Cardiac atrium fibroblast (primary cell): ENCODE results near the gene GP1BA. TPM values are rescaled to one million over a fixed set of nuclear protein-coding genes. Genes with fewer than 3 reads are reported as not detected.

Source experiments
- total RNA-seq: library from RNA; depleted of rRNA; stranded (reverse); fragments of >200 nt; gene quantifications from 2 replicates; pipeline ENCODE4 v1.2.3, GENCODE V29; 2015

GP1BA gene
- not detected in 2 replicates for total RNA-seq

DNA sequence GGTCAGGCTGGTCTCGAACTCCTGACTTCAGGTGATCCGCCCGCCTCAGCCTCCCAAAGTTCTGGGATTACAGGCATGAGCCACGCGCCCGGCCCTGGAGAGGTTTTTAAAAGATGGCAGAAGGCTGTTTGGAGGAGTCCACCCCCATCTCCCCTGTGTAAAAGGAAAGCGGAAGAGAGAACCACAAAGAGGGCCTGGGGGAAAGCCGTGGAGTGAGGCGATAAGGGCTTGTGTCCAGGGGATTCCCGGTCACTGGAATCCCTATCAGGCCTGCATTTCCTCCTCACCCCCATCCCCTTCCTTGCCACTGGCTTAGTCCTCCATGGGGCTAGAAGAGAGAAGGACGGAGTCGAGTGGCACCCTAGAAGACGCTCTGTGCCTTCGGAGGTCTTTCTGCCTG lies at the start of gene GP1BA:
GP1BA (plus strand) TSS at position 315 of the 400 bp plus-strand sequence. CDS start 328 bp downstream, outside the sequence.

DNA sequence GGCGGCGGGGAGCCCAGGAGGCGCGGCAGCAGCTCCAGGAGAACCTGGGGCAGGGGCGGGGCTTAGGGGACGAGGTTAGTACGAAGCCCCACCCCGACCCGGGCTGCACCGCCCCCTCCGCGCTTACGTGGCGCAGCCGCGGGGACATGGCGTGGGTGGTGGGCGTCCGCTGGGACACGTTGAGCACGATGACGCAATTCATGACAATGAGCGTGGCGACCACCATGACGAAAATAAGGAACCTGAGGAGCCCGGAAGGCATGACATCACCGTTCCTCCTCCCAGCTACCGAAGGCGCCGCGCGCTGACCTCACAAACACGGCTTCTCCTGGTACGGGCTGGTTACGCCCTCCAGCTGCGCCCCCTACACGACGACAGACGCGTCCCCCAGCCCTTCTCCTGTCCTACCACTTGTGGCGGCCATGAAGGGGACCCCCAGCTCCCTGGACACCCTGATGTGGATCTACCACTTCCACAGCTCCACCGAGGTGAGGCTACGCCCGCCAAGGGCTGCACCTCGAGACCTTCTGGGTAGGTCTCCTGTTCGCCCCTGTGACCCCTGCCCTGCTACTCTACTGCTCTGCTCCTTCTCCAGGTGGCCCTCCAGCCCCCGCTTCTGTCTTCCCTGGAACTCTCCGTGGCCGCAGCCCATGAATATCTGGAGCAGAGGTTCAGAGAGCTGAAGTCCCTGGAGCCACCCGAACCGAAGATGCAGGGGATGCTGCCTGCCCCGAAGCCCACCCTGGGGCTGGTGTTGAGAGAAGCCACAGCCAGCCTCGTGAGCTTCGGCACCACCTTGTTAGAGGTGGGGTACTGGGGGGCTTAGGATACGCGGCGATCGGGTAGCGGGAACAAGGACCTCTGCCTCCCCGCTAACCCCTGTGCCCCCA lies 32.5 kb upstream of the GP1BA start, which contains the start of gene C17orf107:
C17orf107 (plus strand) TSS at position 196 of the 890 bp plus-strand sequence; CDS start at position 423, 227 bp downstream.

DNA sequence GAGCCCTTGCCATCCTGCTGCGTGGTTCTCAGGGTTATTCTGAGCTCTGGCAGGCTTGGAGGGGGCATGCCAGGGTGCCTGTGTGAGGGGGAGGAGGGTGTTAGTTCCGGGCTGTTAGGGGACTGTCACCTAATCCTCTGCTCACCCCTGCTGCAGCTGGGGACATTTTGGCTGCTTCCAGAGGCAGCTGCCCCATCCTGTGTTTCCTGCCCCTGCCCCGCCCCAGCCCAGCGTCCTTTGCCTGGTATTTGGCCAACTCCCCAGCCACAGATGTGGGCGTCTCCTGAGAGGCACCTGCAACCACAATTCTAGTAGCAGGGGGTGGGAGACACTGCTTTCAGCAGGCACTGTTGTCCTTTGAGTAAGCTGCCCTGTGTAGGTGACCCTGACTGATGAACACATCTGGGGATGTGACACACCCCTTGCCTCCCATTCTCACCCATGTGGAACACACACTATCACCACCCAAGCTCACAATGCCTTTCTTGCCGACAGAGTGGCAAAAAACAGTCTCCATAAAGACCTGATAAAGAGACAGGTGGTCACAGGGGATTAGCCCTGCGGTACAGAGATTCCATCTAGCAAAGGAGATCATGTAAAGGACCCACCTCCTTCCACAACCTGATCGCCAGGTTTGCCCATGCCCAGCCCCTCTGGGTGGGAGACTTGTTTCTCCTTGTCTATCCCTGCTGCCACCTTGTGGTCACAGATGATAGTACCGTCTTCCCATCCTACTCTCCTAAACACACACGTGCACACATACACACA lies 28.8 kb upstream of the GP1BA start, which contains the start of gene CHRNE:
CHRNE (minus strand) TSS at position 48 of the 768 bp plus-strand sequence; CDS start at position 13, 35 bp downstream.

DNA sequence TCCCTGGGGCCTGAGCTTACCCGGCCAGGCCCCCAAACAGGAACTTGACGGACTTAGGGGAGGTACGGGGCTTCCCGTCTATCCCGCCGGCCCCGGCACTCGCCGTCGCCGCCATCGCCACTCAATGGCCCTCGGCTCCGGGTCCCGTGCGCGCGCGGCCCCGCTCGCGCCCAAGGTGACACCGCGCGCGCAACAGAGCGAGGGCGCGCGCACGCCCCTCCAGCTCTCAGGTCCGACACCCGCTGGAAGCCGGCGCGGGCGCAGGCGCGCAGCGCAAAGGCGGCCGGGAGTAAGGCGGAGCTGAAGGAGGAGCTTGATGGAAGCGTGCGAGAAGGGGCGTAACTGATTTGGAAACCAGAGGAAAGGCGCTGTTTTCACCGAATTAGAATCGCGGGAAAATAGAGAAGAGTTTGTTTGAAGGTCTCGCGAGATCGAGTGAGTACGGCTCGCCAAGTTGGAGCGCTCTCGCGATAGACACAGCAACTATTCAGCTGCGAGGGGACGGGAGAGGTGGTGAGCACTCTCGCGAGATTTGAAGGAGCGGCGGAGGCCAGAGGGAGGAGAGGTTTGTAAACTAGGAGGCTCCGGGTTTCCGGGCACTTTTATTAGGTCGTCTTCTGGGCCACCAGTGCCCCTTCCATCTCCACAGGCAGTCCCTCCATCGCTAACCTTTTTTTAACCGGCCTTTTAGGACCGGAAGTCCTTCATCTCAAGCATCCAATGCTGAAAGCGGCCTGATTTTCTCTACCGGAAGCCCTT lies 7.9 kb downstream of the GP1BA start, which contains the start of the genes RNF167 and SLC25A11:
RNF167 (plus strand) TSS at position 473 of the 759 bp plus-strand sequence. CDS start 642 bp downstream, outside the sequence.
SLC25A11 (minus strand) TSS at position 251 of the 759 bp plus-strand sequence; CDS start at position 115, 136 bp downstream.

DNA sequence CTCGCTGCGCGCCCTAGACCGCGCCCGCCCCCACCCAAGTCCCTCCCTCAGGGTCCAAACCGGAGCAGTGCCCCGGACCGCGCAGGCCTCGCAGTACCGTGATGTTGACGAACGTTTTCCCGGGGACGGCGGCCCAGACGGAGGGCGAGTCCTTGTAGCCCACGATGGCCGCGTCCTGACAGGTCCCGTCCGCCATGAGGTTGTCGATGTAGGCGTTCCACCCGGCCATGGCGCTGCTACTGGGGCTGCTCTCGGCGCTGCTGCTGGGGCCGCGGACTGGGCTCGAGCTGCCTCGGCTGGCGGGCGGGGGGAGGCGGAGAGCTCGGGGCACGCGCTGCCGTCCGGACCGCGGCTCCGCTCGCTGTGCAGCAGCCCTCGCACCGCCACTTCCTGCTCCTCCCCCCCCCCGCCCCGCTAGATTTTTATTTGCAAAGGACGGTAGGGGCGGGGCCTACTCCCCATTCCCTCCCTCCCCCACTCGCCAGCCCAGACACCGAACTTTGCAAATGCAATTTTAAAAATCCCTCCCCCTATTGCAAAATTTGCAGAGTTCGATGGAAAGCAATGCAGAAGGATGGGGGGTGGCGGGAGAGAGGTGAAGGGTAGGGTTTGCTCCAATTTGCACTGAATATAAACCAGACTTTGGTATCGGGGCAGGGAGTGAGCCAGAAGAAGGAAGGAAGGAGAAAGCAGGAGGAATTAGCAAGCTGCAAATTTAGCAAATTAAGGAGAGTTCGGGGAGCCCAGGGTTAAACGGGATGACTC lies 16.3 kb downstream of the GP1BA start, which contains the start of gene PFN1:
PFN1 (minus strand) TSS at position 365 of the 765 bp plus-strand sequence; CDS start at position 229, 136 bp downstream.

DNA sequence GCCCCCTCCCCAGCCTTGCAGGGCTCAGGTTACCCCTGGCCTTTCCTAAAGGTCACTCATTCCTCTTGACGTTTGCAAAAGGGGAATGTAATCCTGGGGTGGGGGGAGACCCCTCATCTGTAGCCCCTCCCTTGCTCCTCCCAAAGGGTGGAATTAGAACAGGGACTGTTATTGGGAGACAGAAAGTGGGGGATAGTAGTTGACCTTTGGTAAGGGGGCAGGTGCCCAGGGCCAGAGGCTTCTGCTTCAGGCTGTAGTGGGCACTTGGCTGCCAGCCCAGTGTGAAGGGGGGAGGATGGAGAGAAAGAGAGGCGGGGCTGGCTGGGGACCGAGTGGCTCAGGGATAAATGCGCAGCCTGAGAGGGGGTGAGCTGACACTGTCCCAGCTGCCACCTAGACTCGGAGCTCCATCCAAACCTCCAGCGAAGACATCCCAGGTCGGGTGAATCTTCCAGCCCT lies 18.7 kb downstream of the GP1BA start, which contains the start of gene ENO3:
ENO3 (plus strand) TSS at position 374 of the 459 bp plus-strand sequence. CDS start 711 bp downstream, outside the sequence.

DNA sequence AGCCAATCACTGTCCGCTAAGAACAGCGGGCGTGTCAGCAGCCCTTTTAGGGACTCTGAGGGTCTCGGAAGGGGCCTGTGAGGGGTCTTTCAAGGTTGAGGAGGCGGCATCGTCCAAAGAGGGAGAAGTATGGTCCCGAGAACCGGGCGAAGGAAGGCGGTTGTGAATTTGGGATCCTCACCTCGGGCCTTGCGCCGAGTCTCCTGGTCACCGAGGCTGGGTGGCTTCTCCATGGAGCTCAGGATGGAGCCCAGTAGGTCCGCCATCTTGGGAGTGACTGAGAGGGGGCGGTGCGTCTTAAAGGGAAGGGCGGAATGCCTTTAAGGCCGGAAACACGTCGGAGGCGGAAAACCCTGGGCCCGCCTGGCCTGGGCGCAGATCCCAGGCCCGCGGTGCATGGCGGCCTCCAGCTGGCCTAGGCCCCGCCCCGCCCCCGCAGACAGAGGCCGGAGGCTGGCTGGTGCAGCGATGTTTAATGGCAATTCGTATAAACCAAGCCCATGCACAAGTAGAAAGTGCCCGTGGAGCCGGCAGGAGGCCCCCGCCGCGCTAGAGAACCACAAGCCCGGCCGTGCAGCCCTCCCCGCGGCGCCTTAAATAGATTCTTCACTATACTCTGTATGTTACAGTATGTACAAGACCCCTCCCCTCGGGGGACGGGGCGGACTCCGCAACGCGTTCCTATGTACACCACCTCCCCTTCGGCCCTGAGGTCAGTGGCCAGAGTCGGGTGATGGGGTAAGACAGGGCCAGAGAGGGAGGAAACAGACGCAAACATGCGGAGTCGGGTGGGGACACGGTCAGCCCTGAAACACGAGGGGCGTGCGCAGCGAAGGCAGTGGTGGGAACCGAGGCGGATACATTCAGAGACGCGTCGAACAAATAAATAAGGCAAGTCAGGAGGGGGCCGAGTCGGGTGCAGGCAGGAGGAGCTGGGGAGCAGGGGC lies 35.7 kb downstream of the GP1BA start, which contains the start of gene SPAG7:
SPAG7 (minus strand) TSS at position 279 of the 947 bp plus-strand sequence; CDS start at position 266, 13 bp downstream.

Other genes with a start within 250 kb of the GP1BA start
- 18.3 and 31.6 TPM in 2 replicates for gene PELP1, start 228.1 kb upstream of the GP1BA start, total RNA-seq
- 3.9 and 4.3 TPM in 2 replicates for gene ARRB2, start 221.6 kb upstream of the GP1BA start, total RNA-seq
- gene MED11, start 200.8 kb upstream of the GP1BA start, total RNA-seq, result 8.4 and 17.5 TPM in 2 replicates
- gene ZMYND15, start 192.4 kb upstream of the GP1BA start, total RNA-seq, result 0.16 TPM in 1 of 2 replicates, not detected in the other
- gene CXCL16, start 192.3 kb upstream of the GP1BA start, total RNA-seq, result 1.6 and 6.8 TPM in 2 replicates
- gene TM4SF5, start 160.4 kb upstream of the GP1BA start, total RNA-seq, result not detected in 2 replicates
- gene VMO1, start 145.9 kb upstream of the GP1BA start, total RNA-seq, result 0.18 TPM in 1 of 2 replicates, not detected in the other
- not detected in 2 replicates for gene GLTPD2, start 143.3 kb upstream of the GP1BA start, total RNA-seq
- 159 and 177 TPM in 2 replicates for gene PSMB6, start 136.1 kb upstream of the GP1BA start, total RNA-seq
- gene PLD2, start 125.1 kb upstream of the GP1BA start, total RNA-seq, result 13.9 and 19.5 TPM in 2 replicates
- gene MINK1, start 98.9 kb upstream of the GP1BA start, total RNA-seq, result 23.8 TPM in 2 replicates
- gene C17orf107, start 32.7 kb upstream of the GP1BA start, total RNA-seq, result 4.9 and 8.9 TPM in 2 replicates
- gene CHRNE, start 29.2 kb upstream of the GP1BA start, total RNA-seq, result 0.72 and 0.81 TPM in 2 replicates
- gene SLC25A11, start 7.8 kb downstream of the GP1BA start, total RNA-seq, result 37.5 and 40.3 TPM in 2 replicates
- 53.0 and 53.6 TPM in 2 replicates for gene RNF167, start 8.0 kb downstream of the GP1BA start, total RNA-seq
- gene PFN1, start 16.3 kb downstream of the GP1BA start, total RNA-seq, result 672 and 1,023 TPM in 2 replicates
- 1.3 TPM in 1 of 2 replicates, not detected in the other for gene ENO3, start 18.8 kb downstream of the GP1BA start, total RNA-seq
- 43.7 and 50.1 TPM in 2 replicates for gene SPAG7, start 35.5 kb downstream of the GP1BA start, total RNA-seq
- gene CAMTA2, start 55.4 kb downstream of the GP1BA start, total RNA-seq, result 17.5 and 21.7 TPM in 2 replicates
- 0.54 TPM in 1 of 2 replicates, not detected in the other for gene INCA1, start 65.2 kb downstream of the GP1BA start, total RNA-seq
- gene KIF1C, start 65.7 kb downstream of the GP1BA start, total RNA-seq, result 57.9 and 62.5 TPM in 2 replicates
- gene SLC52A1, start 103.1 kb downstream of the GP1BA start, total RNA-seq, result 0.18 TPM in 1 of 2 replicates, not detected in the other
- gene ZFP3, start 146.2 kb downstream of the GP1BA start, total RNA-seq, result 0.72 and 0.81 TPM in 2 replicates
- 3.1 and 6.5 TPM in 2 replicates for gene ZNF232, start 179.6 kb downstream of the GP1BA start, total RNA-seq
- not detected in 2 replicates for gene USP6, start 183.8 kb downstream of the GP1BA start, total RNA-seq